ENCODE measurements around the gene PARD3B.

PARD3B gene

DNA sequence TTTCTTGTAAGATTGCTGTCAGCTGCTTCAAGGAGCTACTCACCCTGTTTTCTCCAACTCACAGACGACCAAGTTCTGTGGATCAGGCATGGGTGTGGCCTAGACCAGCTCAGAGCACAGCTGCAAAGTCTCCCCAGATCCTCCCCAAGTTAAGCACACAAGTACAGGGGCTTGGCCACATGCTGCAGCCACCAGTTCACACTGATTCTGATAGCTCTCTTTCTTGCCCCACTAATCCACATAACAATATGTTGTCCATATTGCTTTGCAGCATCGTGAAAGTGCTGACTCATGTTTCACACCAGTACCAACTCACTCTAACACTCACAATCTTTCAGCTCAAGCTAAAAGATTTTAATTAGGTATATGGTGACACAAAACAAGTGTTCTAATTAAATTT lies 437.0 kb downstream of the PARD3B start:
- no peak for FAIRE-seq

GRCh38 chr2:204984518-204984917 lies 439.2 kb downstream of the PARD3B start:
- FAIRE-seq = no peak
- no peak for DNase-seq (ENCODE audit: insufficient read length)
- TF ChIP-seq TAF1 (IDR thresholded peaks at IDR 0.05; ENCODE audit: borderline replicate concordance, low read depth, low read length) = no peak
- no peak for TF ChIP-seq POLR2A (IDR thresholded peaks at IDR 0.05; ENCODE audit: low read depth, low read length)
- TF ChIP-seq POLR2AphosphoS5 (IDR thresholded peaks at IDR 0.05; ENCODE audit: low read depth, low read length) = no peak

More for the DNA sequence above, 437.0 kb downstream of the PARD3B start:
- DNase-seq (ENCODE audit: insufficient read length) = no peak
- TF ChIP-seq POLR2A (IDR thresholded peaks at IDR 0.05; ENCODE audit: low read depth, low read length) (no peak), TAF1 (IDR thresholded peaks at IDR 0.05; ENCODE audit: borderline replicate concordance, low read depth, low read length) (no peak), POLR2AphosphoS5 (IDR thresholded peaks at IDR 0.05; ENCODE audit: low read depth, low read length) (no peak)

- FAIRE-seq (no peak), DNase-seq (ENCODE audit: insufficient read length) (no peak)
- no peak for TF ChIP-seq POLR2A (IDR thresholded peaks at IDR 0.05; ENCODE audit: low read depth, low read length)
- TF ChIP-seq POLR2AphosphoS5 (IDR thresholded peaks at IDR 0.05; ENCODE audit: low read depth, low read length) = no peak
- TF ChIP-seq TAF1 (IDR thresholded peaks at IDR 0.05; ENCODE audit: borderline replicate concordance, low read depth, low read length) = no peak
These were observed 441.4 kb downstream of the PARD3B start for GRCh38 chr2:204986641-204987040.

GRCh38 chr2:204988836-204989235 lies 443.6 kb downstream of the PARD3B start:
- FAIRE-seq = no peak
- no peak for DNase-seq (ENCODE audit: insufficient read length)
- TF ChIP-seq TAF1 (IDR thresholded peaks at IDR 0.05; ENCODE audit: borderline replicate concordance, low read depth, low read length) = no peak
- TF ChIP-seq POLR2AphosphoS5 (IDR thresholded peaks at IDR 0.05; ENCODE audit: low read depth, low read length) = no peak
- TF ChIP-seq POLR2A (IDR thresholded peaks at IDR 0.05; ENCODE audit: low read depth, low read length) = no peak

GRCh38 chr2:204989877-204990276 lies 444.6 kb downstream of the PARD3B start:
- DNase-seq (ENCODE audit: insufficient read length) = no peak
- no peak for FAIRE-seq
- TF ChIP-seq POLR2A (IDR thresholded peaks at IDR 0.05; ENCODE audit: low read depth, low read length) (no peak), TAF1 (IDR thresholded peaks at IDR 0.05; ENCODE audit: borderline replicate concordance, low read depth, low read length) (no peak), POLR2AphosphoS5 (IDR thresholded peaks at IDR 0.05; ENCODE audit: low read depth, low read length) (no peak)

DNA sequence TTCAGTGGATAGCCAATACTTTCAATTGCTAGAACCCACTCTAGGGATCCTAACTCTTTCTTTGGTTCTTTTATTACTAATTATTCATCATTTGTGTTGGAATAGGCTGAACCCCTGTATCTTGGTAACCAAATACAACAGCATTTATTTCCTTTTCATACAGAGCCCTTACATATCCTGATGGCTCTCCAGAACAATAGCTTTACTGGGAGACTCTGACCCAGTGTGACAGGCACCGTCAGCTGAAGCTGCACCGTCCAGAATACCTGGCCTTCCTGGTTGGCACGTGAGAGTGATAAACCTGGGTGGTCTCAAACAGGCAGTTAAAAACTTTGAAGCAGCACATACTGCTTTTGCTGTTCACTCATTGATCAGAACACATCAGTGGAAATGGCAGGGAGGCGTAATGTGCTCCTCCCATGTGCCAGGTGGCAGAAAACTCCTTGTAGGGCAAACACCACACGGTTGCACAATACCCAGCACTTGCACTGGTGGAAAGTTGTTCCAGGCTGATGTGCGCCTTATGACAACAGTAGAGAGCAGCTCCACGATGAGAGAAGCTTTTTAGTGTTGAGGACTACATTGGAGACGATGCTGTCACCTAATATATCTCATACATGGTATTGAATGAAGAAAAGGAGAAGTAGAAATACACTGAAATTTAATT lies 456.2 kb downstream of the PARD3B start:
- no peak for TF ChIP-seq POLR2AphosphoS5 (IDR thresholded peaks at IDR 0.05; ENCODE audit: low read depth, low read length)
- TF ChIP-seq POLR2A (IDR thresholded peaks at IDR 0.05; ENCODE audit: low read depth, low read length) = no peak
- TF ChIP-seq TAF1 (IDR thresholded peaks at IDR 0.05; ENCODE audit: borderline replicate concordance, low read depth, low read length) = no peak
- no peak for DNase-seq (ENCODE audit: insufficient read length)
- no peak for FAIRE-seq

GRCh38 chr2:205002390-205002789 lies 457.1 kb downstream of the PARD3B start:
- FAIRE-seq = no peak
- DNase-seq (ENCODE audit: insufficient read length) = no peak
- no peak for TF ChIP-seq POLR2A (IDR thresholded peaks at IDR 0.05; ENCODE audit: low read depth, low read length)
- no peak for TF ChIP-seq TAF1 (IDR thresholded peaks at IDR 0.05; ENCODE audit: borderline replicate concordance, low read depth, low read length)
- no peak for TF ChIP-seq POLR2AphosphoS5 (IDR thresholded peaks at IDR 0.05; ENCODE audit: low read depth, low read length)

DNA sequence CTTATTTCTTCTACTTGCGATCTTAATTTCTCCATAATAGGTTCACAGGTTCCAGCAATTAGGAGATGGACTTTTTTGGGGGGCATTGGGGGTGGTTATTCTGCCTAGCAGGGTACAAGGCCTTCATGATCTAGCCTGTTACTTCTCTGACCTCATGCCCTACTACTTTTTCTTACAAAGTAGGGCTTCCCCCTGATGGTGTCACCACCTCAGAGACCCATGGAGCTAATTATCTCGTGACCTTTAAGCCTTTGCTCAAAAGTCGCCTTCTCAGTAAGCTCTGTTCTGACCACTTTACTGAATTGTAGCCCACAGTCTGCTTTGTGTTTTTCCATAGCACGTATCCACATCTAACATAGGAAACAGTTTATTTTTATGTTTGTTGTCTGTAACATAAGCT lies 458.0 kb downstream of the PARD3B start:
- no peak for DNase-seq (ENCODE audit: insufficient read length)
- no peak for FAIRE-seq
- TF ChIP-seq POLR2AphosphoS5 (IDR thresholded peaks at IDR 0.05; ENCODE audit: low read depth, low read length) (no peak), POLR2A (IDR thresholded peaks at IDR 0.05; ENCODE audit: low read depth, low read length) (no peak), TAF1 (IDR thresholded peaks at IDR 0.05; ENCODE audit: borderline replicate concordance, low read depth, low read length) (no peak)

GRCh38 chr2:205010196-205010595 lies 464.9 kb downstream of the PARD3B start:
- no peak for TF ChIP-seq POLR2AphosphoS5 (IDR thresholded peaks at IDR 0.05; ENCODE audit: low read depth, low read length)
- no peak for TF ChIP-seq TAF1 (IDR thresholded peaks at IDR 0.05; ENCODE audit: borderline replicate concordance, low read depth, low read length)
- no peak for TF ChIP-seq POLR2A (IDR thresholded peaks at IDR 0.05; ENCODE audit: low read depth, low read length)
- DNase-seq (ENCODE audit: insufficient read length) = no peak
- no peak for FAIRE-seq

DNA sequence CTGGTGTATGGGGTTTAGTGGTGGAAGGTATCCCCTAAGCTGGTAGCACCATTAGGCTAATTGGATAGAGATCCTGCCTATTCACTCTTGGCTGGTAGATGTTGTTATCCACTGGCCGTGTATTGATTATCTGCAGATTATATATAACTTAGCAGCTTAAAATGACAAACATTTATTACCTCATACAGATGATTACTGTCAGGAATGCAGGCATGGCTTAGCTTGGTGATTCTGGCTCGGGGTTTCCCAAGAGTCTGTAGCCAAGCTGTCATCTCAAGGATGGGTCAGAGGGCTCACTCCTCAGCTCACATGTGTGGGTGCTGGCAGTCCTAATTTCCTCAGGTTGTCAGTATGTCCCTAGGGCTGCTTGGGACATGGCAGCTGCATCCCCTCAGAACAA lies 465.8 kb downstream of the PARD3B start:
- no peak for DNase-seq (ENCODE audit: insufficient read length)
- TF ChIP-seq TAF1 (IDR thresholded peaks at IDR 0.05; ENCODE audit: borderline replicate concordance, low read depth, low read length) = no peak
- TF ChIP-seq POLR2A (IDR thresholded peaks at IDR 0.05; ENCODE audit: low read depth, low read length) = no peak
- TF ChIP-seq POLR2AphosphoS5 (IDR thresholded peaks at IDR 0.05; ENCODE audit: low read depth, low read length) = no peak
- no peak for FAIRE-seq

DNA sequence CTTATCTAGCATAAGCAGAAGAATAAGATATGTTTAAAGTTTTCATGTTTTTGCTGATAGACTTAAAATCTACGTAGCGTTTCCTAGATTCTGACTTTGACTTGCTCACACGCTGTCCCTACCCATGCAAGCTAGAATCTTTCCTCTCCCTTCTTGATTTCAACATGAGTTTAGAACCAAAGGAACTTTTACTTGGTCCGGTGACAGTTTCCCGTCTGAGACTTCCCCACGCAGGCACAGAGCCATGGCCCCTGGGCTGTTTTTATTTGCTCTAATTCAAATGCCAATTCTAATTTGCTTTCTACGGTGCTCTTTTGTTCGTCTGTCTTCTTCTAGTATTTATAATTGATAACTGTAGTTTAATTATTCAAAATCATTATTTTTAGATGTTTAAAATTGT lies 467.7 kb downstream of the PARD3B start:
- FAIRE-seq = no peak
- DNase-seq (ENCODE audit: insufficient read length) = no peak
- TF ChIP-seq TAF1 (IDR thresholded peaks at IDR 0.05; ENCODE audit: borderline replicate concordance, low read depth, low read length) (no peak), POLR2AphosphoS5 (IDR thresholded peaks at IDR 0.05; ENCODE audit: low read depth, low read length) (no peak), POLR2A (IDR thresholded peaks at IDR 0.05; ENCODE audit: low read depth, low read length) (no peak)

DNA sequence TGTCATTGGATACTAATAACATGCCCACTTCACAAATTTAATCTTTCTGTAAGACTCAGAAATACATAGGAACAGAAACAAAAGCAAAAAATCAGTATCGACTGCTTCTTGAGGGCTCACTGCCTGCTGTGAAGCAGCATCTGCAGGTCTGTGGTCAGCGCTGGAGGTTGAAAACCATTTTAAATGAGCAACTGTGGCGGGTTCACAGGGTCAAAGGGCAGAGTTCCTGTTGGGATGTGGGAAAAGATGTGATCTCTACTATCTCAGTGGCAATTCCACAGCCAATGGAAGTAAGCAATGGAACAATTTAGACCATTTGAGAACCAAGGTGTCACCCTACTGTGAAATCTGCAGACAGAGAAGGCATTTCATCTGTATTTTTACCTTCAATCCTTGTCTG lies 468.3 kb downstream of the PARD3B start:
- FAIRE-seq = no peak

More for the DNA sequence above, 468.3 kb downstream of the PARD3B start:
- TF ChIP-seq TAF1 (IDR thresholded peaks at IDR 0.05; ENCODE audit: borderline replicate concordance, low read depth, low read length) = no peak
- no peak for TF ChIP-seq POLR2A (IDR thresholded peaks at IDR 0.05; ENCODE audit: low read depth, low read length)
- TF ChIP-seq POLR2AphosphoS5 (IDR thresholded peaks at IDR 0.05; ENCODE audit: low read depth, low read length) = no peak
- DNase-seq (ENCODE audit: insufficient read length) = no peak

Data from GM12892 (cell line).